IMR-90 (cell line): ENCODE data around the gene MFSD12. TPM values are rescaled to one million over a fixed set of nuclear protein-coding genes. Genes with fewer than 3 reads are reported as not detected.

Experiments
- ATAC-seq: fragments of 200-7000 bp; cut with Tn5 transposase; 2 replicates; pipeline ENCODE4 v1.9.1; 2020; ENCODE audit warnings: low read depth, mild to moderate bottlenecking, moderate library complexity
- BruUV-seq: library from RNA; stranded (reverse); fragments of 400-500 nt; replicated peaks from 2 replicates; lab custom pipeline; 2021; lab: Mats Ljungman, UMichigan
- CTCF ChIA-PET: fragments of 300-600 bp; formaldehyde crosslinking; extraction: SDS; loops from one replicate; lab custom pipeline; 2021; ENCODE audit warnings: antibody characterized with exemption; lab: Yijun Ruan, JAX
- POLR2A ChIA-PET: fragments of 300-600 bp; sonication (Branson Sonifier 250); formaldehyde crosslinking; loops from one replicate; lab custom pipeline; 2022; ENCODE audit warnings: antibody characterized with exemption; ENCODE audit not compliant: unreplicated experiment; lab: Charles Lee
- DNase-seq: peaks from one replicate; pipeline ENCODE4 v3.0.0; 2013
- H2AFZ ChIP-seq: replicated peaks from 2 replicates; pipeline ENCODE3; 2013; ENCODE audit warnings: low read length, mild to moderate bottlenecking; ENCODE audit not compliant: poor library complexity
- H2AK5ac ChIP-seq: 2 replicates; pipeline ENCODE4 v1.6.1; 2013; ENCODE audit warnings: low read depth, low read length, inconsistent platforms
- H2AK9ac ChIP-seq: replicated peaks from 2 replicates; pipeline ENCODE3; 2013; ENCODE audit warnings: mild to moderate bottlenecking, low read depth, low read length, moderate library complexity; ENCODE audit not compliant: poor library complexity
- H2BK120ac ChIP-seq: 2 replicates; pipeline ENCODE4 v1.6.1; 2013; ENCODE audit warnings: low read depth, low read length, inconsistent platforms
- H2BK15ac ChIP-seq: 3 replicates; pipeline ENCODE4 v1.6.1; 2013; ENCODE audit warnings: low read depth, low read length, inconsistent platforms
- H2BK20ac ChIP-seq: 2 replicates; pipeline ENCODE4 v1.6.1; 2013; ENCODE audit warnings: low read depth, mild to moderate bottlenecking, inconsistent platforms, low read length, moderate library complexity
- H2BK5ac ChIP-seq: 2 replicates; pipeline ENCODE4 v1.6.1; 2013; ENCODE audit warnings: mild to moderate bottlenecking, low read depth, low read length, inconsistent platforms; ENCODE audit not compliant: poor library complexity, severe bottlenecking
- H3K14ac ChIP-seq: replicated peaks from 2 replicates; pipeline ENCODE4 v1.6.1; 2013; ENCODE audit warnings: low read depth, low read length, inconsistent platforms
- H3K18ac ChIP-seq: 2 replicates; pipeline ENCODE4 v1.6.1; 2013; ENCODE audit warnings: low read depth, low read length, control low read depth
- H3K23ac ChIP-seq: 2 replicates; pipeline ENCODE4 v1.6.1; 2013; ENCODE audit warnings: low read depth, low read length, inconsistent platforms
- H3K27ac ChIP-seq: 2 replicates; pipeline ENCODE4 v1.5.1; 2013; ENCODE audit warnings: mild to moderate bottlenecking, control low read depth, low read length; ENCODE audit not compliant: insufficient read depth
- H3K27me3 ChIP-seq: 2 replicates; pipeline ENCODE4 v1.6.1; 2013; ENCODE audit warnings: low read length; ENCODE audit not compliant: control insufficient read depth, insufficient read depth
- H3K36me3 ChIP-seq: 2 replicates; pipeline ENCODE4 v1.6.1; 2013; ENCODE audit warnings: low read length, mixed read lengths; ENCODE audit not compliant: control insufficient read depth, insufficient read depth
- H3K4ac ChIP-seq: 2 replicates; pipeline ENCODE4 v1.6.1; 2013; ENCODE audit warnings: low read depth, low read length, inconsistent platforms
- H3K4me1 ChIP-seq: 2 replicates; pipeline ENCODE4 v1.6.1; 2013; ENCODE audit warnings: low read length, mixed read lengths; ENCODE audit not compliant: control insufficient read depth, insufficient read depth
- H3K4me2 ChIP-seq: 2 replicates; pipeline ENCODE4 v1.6.1; 2013; ENCODE audit warnings: low read depth, mild to moderate bottlenecking, control low read depth, low read length, moderate library complexity
- H3K4me3 ChIP-seq: 2 replicates; pipeline ENCODE4 v1.5.1; 2013; ENCODE audit warnings: low read depth, mild to moderate bottlenecking, control low read depth, low read length, moderate library complexity; ENCODE audit not compliant: insufficient read depth
- H3K56ac ChIP-seq: 2 replicates; pipeline ENCODE4 v1.6.1; 2013; ENCODE audit warnings: low read length, inconsistent platforms; ENCODE audit not compliant: insufficient read depth; ENCODE audit errors: extremely low read depth
- H3K79me1 ChIP-seq, 2 experiments: 2 replicates each; pipeline ENCODE4 v1.6.1; 2013; ENCODE audit warnings: low read length in 2 of 2, inconsistent platforms in 1 of 2, low read depth in 1 of 2
- H3K9ac ChIP-seq: 2 replicates; pipeline ENCODE4 v1.6.1; 2013; ENCODE audit warnings: low read depth, low read length, control low read depth
- H3K9me1 ChIP-seq: 2 replicates; pipeline ENCODE4 v1.6.1; 2013; ENCODE audit warnings: low read length, inconsistent platforms; ENCODE audit not compliant: insufficient read depth
- H3K9me3 ChIP-seq: 2 replicates; pipeline ENCODE4 v1.6.1; 2013; ENCODE audit warnings: low read length; ENCODE audit not compliant: control insufficient read depth, insufficient read depth
- H4K20me1 ChIP-seq: 2 replicates; pipeline ENCODE4 v1.6.1; 2013; ENCODE audit warnings: low read length, inconsistent platforms; ENCODE audit not compliant: insufficient read depth
- H4K5ac ChIP-seq: 2 replicates; pipeline ENCODE4 v1.6.1; 2013; ENCODE audit warnings: mild to moderate bottlenecking, low read depth, low read length, control low read depth
- H4K8ac ChIP-seq, 2 experiments: 2 replicates each; pipeline ENCODE4 v1.6.1; 2013; ENCODE audit warnings: low read depth in 2 of 2, low read length in 2 of 2, control low read depth in 1 of 2, inconsistent platforms in 1 of 2
- H4K91ac ChIP-seq: 2 replicates; pipeline ENCODE4 v1.6.1; 2013; ENCODE audit warnings: low read depth, low read length, inconsistent platforms; ENCODE audit not compliant: insufficient read depth
- BHLHE40 ChIP-seq: fragments of 150-350 bp; IDR thresholded peaks from 2 replicates; pipeline ENCODE4 v1.6.1; 2016; ENCODE audit warnings: mild to moderate bottlenecking, low read depth, low read length
- CEBPB ChIP-seq: IDR thresholded peaks from 2 replicates; pipeline ENCODE4 v1.6.1; 2012; ENCODE audit warnings: low read depth, low read length, improper control_type of control experiment
- CHD1 ChIP-seq: IDR thresholded peaks from 2 replicates; pipeline ENCODE4 v1.6.1; 2012; ENCODE audit warnings: low read depth, low read length, improper control_type of control experiment
- FOS ChIP-seq: fragments of 150-350 bp; IDR thresholded peaks from 2 replicates; pipeline ENCODE4 v1.6.1; 2016; ENCODE audit warnings: low read depth, low read length
- MAFK ChIP-seq: IDR thresholded peaks from 2 replicates; pipeline ENCODE4 v1.6.1; 2012; ENCODE audit warnings: low read depth, low read length, improper control_type of control experiment
- MAZ ChIP-seq: IDR thresholded peaks from 2 replicates; pipeline ENCODE4 v1.6.1; 2012; ENCODE audit warnings: low read depth, mild to moderate bottlenecking, low read length, improper control_type of control experiment, moderate library complexity, borderline replicate concordance
- MXI1 ChIP-seq: IDR thresholded peaks from 2 replicates; pipeline ENCODE4 v1.6.1; 2012; ENCODE audit warnings: low read depth, mild to moderate bottlenecking, low read length, moderate library complexity, borderline replicate concordance
- NFE2L2 ChIP-seq: fragments of 150-350 bp; IDR thresholded peaks from 2 replicates; pipeline ENCODE4 v1.6.1; 2016; ENCODE audit warnings: low read depth, mild to moderate bottlenecking, low read length
- POLR2A ChIP-seq: IDR thresholded peaks from 2 replicates; pipeline ENCODE4 v1.6.1; 2012; ENCODE audit warnings: mild to moderate bottlenecking, low read depth, low read length
- RAD21 ChIP-seq: IDR thresholded peaks from 2 replicates; pipeline ENCODE4 v1.6.1; 2012; ENCODE audit warnings: low read length, improper control_type of control experiment
- RCOR1 ChIP-seq: IDR thresholded peaks from 2 replicates; pipeline ENCODE4 v1.6.1; 2012; ENCODE audit warnings: mild to moderate bottlenecking, low read length, improper control_type of control experiment; ENCODE audit not compliant: insufficient replicate concordance
- SMC3 ChIP-seq: fragments of 150-350 bp; IDR thresholded peaks from 2 replicates; pipeline ENCODE4 v1.6.1; 2016; ENCODE audit warnings: low read depth, mild to moderate bottlenecking, antibody characterized with exemption, low read length, moderate library complexity
- WGBS, 2 experiments: methylation state at CpG; one replicate each; pipeline versions ENCODE4 v1.1.5 to v1.1.7; 2013; ENCODE audit warnings: missing lambda C conversion rate in 2 of 2; ENCODE audit not compliant: insufficient read length in 1 of 2; ENCODE audit errors: extremely low coverage in 2 of 2; 5-methylcytosine and 5-hydroxymethylcytosine counted together
- dilution Hi-C: fragments of 300-500 bp; cut with HindIII; formaldehyde crosslinking; loops from one replicate; pipeline ENCODE4 v1.14.3; 2018; ENCODE audit warnings: low sequenced_read_pairs; ENCODE audit not compliant: unreplicated experiment
- in situ Hi-C: fragments of 300-500 bp; cut with MboI; formaldehyde crosslinking; loops from 3 replicates; pipeline ENCODE4 v1.14.3; 2019; ENCODE audit warnings: low sequenced_read_pairs, inconsistent platforms, mixed read lengths
- intact Hi-C: fragments of 100-400 bp; cut with micrococcal nuclease; formaldehyde crosslinking; loops from 2 replicates; pipeline ENCODE4 v1.10.0; 2022
- polyA plus RNA-seq, 3 experiments: library from polyadenylated mRNA; depleted of rRNA; stranded (reverse); fragments of >200 nt; gene quantifications; 2 replicates each; pipeline ENCODE4 v1.2.3, GENCODE V29; 2012; ENCODE audit warnings: low replicate concordance in 1 of 3
- total RNA-seq: library from RNA; depleted of rRNA; stranded (reverse); fragments of >200 nt; gene quantifications from 2 replicates; pipeline ENCODE4 v1.2.3, GENCODE V29; 2012
- TF ChIP-seq, protein P1 (sequence below): fragments of 150-350 bp; IDR thresholded peaks from 2 replicates; pipeline ENCODE4 v1.6.1; 2016; ENCODE audit warnings: low read depth, mild to moderate bottlenecking, low read length, moderate library complexity, borderline replicate concordance
- TF ChIP-seq, protein P2 (sequence below): conservative IDR thresholded peaks from 2 replicates; pipeline ENCODE4 v1.5.1; 2012; ENCODE audit warnings: mild to moderate bottlenecking, low read depth, low read length, improper control_type of control experiment
- TF ChIP-seq, protein P3 (sequence below): fragments of 150-350 bp; IDR thresholded peaks from 2 replicates; pipeline ENCODE4 v1.6.1; 2017; ENCODE audit warnings: mild to moderate bottlenecking, antibody characterized with exemption, low read length, low read depth

The MFSD12 gene
- total and polyA plus RNA-seq, 2 of the 4 experiments (the other 2 are of a cell fraction), result 20.4 to 77.2 TPM

DNA sequence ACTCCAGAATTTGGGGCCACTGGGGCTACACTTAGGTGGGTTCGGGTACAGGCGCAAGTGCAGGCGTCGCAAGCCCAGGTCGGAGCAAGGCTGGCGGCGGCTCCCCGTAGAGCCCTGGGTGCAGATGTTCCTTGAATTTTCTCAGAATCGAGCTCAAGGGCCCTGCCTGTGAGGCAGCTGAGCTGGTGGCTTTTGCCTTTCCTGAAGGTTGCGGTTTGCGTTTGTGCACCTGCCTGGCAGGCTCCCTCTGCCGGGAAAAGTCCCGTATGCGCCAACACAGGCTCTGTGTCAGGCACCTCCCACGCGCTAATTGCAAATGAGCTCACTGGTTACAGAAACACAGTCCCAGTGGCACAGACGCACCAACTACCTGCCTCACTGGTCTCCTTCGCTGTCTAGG, 62.8 kb downstream of the MFSD12 start:
- Histone ChIP-seq H3K4me1 (no peaks in the 10 kb centered on the region), H2BK5ac (no peak overlapping the region), H3K56ac (no peak overlapping the region), H3K18ac (no peak overlapping the region), H3K27me3 (no peaks in the 10 kb centered on the region), H3K9ac (no peak overlapping the region), H2AK5ac (no peak overlapping the region), H3K23ac (no peak overlapping the region), H3K79me1 (peaks cover under 1 to 31% of the 10 kb centered on the region in 2 experiments; a peak in 3 of 4 replicates), H3K9me3 (no peaks in the 10 kb centered on the region), H2BK20ac (no peak overlapping the region), H3K27ac (no peak overlapping the region), H4K91ac (no peak overlapping the region), H4K8ac (no peak overlapping the region), H3K14ac (no peak overlapping the region), H3K4me3 (no peak overlapping the region), H2AFZ (no peak overlapping the region), H2BK120ac (no peak overlapping the region), H3K4ac (no peak overlapping the region), H3K4me2 (no peak overlapping the region), H2AK9ac (no peak overlapping the region), H3K9me1 (peaks cover under 1% of the 10 kb centered on the region; the same call in 1 of the 2 replicates), H3K36me3 (peaks cover 31% of the 10 kb centered on the region), H4K20me1 (no peaks in the 10 kb centered on the region), H4K5ac (no peak overlapping the region), H2BK15ac (no peak overlapping the region)
- intact Hi-C loops (no loop called here), in situ Hi-C loops (loop anchor here (25.0 kb wide), 1 partner anchor 532 kb away; no protein-coding TSS in a partner anchor), dilution Hi-C loops (no loop called here)
- BruUV-seq, result no TSS peak
- DNase-seq (no peak), ATAC-seq (no peak)
- 97% methylated on average over 16 of the region's 18 CpGs; no CpG with 5 or more reads in 1 of the 2 experiments for WGBS, 2 experiments
- ChIA-PET POLR2A (no interaction called here), CTCF (no interaction called here)
- TF ChIP-seq RCOR1 (no peak), RAD21 (no peak), POLR2A (no peak), MXI1 (no peak), MAFK (no peak), FOS (no peak), NFE2L2 (no peak), CEBPB (no peak), BHLHE40 (no peak), MAZ (no peak), SMC3 (no peak), CHD1 (no peak)
- TF ChIP-seq, protein P1, sequence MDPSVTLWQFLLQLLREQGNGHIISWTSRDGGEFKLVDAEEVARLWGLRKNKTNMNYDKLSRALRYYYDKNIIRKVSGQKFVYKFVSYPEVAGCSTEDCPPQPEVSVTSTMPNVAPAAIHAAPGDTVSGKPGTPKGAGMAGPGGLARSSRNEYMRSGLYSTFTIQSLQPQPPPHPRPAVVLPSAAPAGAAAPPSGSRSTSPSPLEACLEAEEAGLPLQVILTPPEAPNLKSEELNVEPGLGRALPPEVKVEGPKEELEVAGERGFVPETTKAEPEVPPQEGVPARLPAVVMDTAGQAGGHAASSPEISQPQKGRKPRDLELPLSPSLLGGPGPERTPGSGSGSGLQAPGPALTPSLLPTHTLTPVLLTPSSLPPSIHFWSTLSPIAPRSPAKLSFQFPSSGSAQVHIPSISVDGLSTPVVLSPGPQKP, result no peak
- TF ChIP-seq, protein P2, sequence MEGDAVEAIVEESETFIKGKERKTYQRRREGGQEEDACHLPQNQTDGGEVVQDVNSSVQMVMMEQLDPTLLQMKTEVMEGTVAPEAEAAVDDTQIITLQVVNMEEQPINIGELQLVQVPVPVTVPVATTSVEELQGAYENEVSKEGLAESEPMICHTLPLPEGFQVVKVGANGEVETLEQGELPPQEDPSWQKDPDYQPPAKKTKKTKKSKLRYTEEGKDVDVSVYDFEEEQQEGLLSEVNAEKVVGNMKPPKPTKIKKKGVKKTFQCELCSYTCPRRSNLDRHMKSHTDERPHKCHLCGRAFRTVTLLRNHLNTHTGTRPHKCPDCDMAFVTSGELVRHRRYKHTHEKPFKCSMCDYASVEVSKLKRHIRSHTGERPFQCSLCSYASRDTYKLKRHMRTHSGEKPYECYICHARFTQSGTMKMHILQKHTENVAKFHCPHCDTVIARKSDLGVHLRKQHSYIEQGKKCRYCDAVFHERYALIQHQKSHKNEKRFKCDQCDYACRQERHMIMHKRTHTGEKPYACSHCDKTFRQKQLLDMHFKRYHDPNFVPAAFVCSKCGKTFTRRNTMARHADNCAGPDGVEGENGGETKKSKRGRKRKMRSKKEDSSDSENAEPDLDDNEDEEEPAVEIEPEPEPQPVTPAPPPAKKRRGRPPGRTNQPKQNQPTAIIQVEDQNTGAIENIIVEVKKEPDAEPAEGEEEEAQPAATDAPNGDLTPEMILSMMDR, result no peak
- TF ChIP-seq, protein P3, sequence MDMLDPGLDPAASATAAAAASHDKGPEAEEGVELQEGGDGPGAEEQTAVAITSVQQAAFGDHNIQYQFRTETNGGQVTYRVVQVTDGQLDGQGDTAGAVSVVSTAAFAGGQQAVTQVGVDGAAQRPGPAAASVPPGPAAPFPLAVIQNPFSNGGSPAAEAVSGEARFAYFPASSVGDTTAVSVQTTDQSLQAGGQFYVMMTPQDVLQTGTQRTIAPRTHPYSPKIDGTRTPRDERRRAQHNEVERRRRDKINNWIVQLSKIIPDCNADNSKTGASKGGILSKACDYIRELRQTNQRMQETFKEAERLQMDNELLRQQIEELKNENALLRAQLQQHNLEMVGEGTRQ, result no peak
